ENCODE data around the gene VSTM2B. TPM values are rescaled to one million over a fixed set of nuclear protein-coding genes. Genes with fewer than 3 reads are reported as not detected.

Gene VSTM2B
- polyA plus RNA-seq, 1 of the 3 experiments (the other 2 are of a cell fraction), result not detected

- no peaks in the 10 kb centered on the region for H3K79me2 ChIP-seq (ENCODE audit: insufficient read depth)
- WGBS (ENCODE audit: low lambda C conversion rate), result 3% methylated on average over 7 of the region's 7 CpGs
These were observed 47.7 kb downstream of the VSTM2B start for GRCh38 chr19:29573486-29573885.

GRCh38 chr19:29574510-29574909, 48.7 kb downstream of the VSTM2B start:
- Histone ChIP-seq H3K27ac (ENCODE audit: low read depth in 2 of 2, low read length in 1 of 2) (no peak overlapping the region), H3K4me3 (ENCODE audit: low read depth in 2 of 2, low read length in 1 of 2) (no peak overlapping the region), H3K36me3 (replicated peaks in 1 of 2; ENCODE audit: control insufficient read depth in 1 of 2, insufficient read depth in 2 of 2, low read length in 1 of 2) (no peaks in the 10 kb centered on the region), H3F3A (replicated peaks; ENCODE audit: insufficient read depth) (no peaks in the 10 kb centered on the region), H2AFZ (ENCODE audit: low read depth) (no peak overlapping the region), H3K27me3 (ENCODE audit: insufficient read depth) (peaks cover 56% of the 10 kb centered on the region), H3K79me2 (ENCODE audit: insufficient read depth) (no peaks in the 10 kb centered on the region), H3K9me2 (no peaks in the 10 kb centered on the region), H3K9me3 (no peaks in the 10 kb centered on the region), H4K20me1 (ENCODE audit: insufficient read depth) (no peaks in the 10 kb centered on the region), H3K4me2 (no peak overlapping the region), H3K4me1 (ENCODE audit: control insufficient read depth in 1 of 2, insufficient read depth in 2 of 2, low read depth in 1 of 2, low read length in 1 of 2) (no peaks in the 10 kb centered on the region), H3K9ac (no peak overlapping the region)
- POLR2A ChIA-PET, result no interaction called here
- CTCF ChIA-PET, result interaction anchor here (1.1 kb wide), 1 partner anchor 15 kb away, joined by 3 read pairs; no protein-coding TSS in a partner anchor
- no peak for DNase-seq
- WGBS (ENCODE audit: low lambda C conversion rate), result 5% methylated on average over 3 of the region's 3 CpGs
- TF ChIP-seq CTCF (IDR thresholded peaks at IDR 0.05) (no peak), MXI1 (IDR thresholded peaks at IDR 0.05; ENCODE audit: low read depth, low read length) (no peak), RAD21 (IDR thresholded peaks at IDR 0.05; ENCODE audit: low read length) (no peak), NFIC (IDR thresholded peaks at IDR 0.05; ENCODE audit: borderline replicate concordance) (no peak), TAF1 (IDR thresholded peaks at IDR 0.05; ENCODE audit: borderline replicate concordance, low read depth, low read length) (no peak), FOXJ3 (CRISPR knock-in tag; IDR thresholded peaks at IDR 0.05) (no peak), ELF1 (IDR thresholded peaks at IDR 0.05) (no peak), NRF1 (IDR thresholded peaks at IDR 0.05; ENCODE audit: low read depth, low read length) (no peak), POLR2AphosphoS5 (IDR thresholded peaks at IDR 0.05; ENCODE audit: low read depth, low read length) (no peak), MEF2A (IDR thresholded peaks at IDR 0.05; ENCODE audit: borderline replicate concordance, low read depth) (no peak), FOXM1 (IDR thresholded peaks at IDR 0.05; ENCODE audit: low read depth) (no peak), SIN3A (IDR thresholded peaks at IDR 0.05; ENCODE audit: borderline replicate concordance, low read depth, low read length) (no peak), GABPA (IDR thresholded peaks at IDR 0.05; ENCODE audit: low read depth) (no peak), ZBTB33 (IDR thresholded peaks at IDR 0.05; ENCODE audit: borderline replicate concordance, low read depth) (no peak), TEAD4 (IDR thresholded peaks at IDR 0.05; ENCODE audit: borderline replicate concordance, insufficient read depth) (no peak), PBX3 (IDR thresholded peaks at IDR 0.05) (no peak), RFX5 (IDR thresholded peaks at IDR 0.05; ENCODE audit: low read length) (no peak)

More at GRCh38 chr19:29573486-29573885, 47.7 kb downstream of the VSTM2B start:
- no peaks in the 10 kb centered on the region for H4K20me1 ChIP-seq (ENCODE audit: insufficient read depth)
- H3K4me1 ChIP-seq (ENCODE audit: control insufficient read depth in 1 of 2, insufficient read depth in 2 of 2, low read depth in 1 of 2, low read length in 1 of 2), result no peaks in the 10 kb centered on the region
- no peaks in the 10 kb centered on the region for H3K9me3 ChIP-seq
- no peak for DNase-seq
- H3K27ac ChIP-seq (ENCODE audit: low read depth in 2 of 2, low read length in 1 of 2), result no peak overlapping the region
- H3F3A ChIP-seq (replicated peaks; ENCODE audit: insufficient read depth), result no peaks in the 10 kb centered on the region
- H3K4me3 ChIP-seq (ENCODE audit: low read depth in 2 of 2, low read length in 1 of 2), result no peak overlapping the region
- CTCF ChIA-PET, result interaction anchor here (0.6 kb wide), 1 partner anchor 339 kb away, joined by 3 read pairs; no protein-coding TSS in a partner anchor
- no peak overlapping the region for H2AFZ ChIP-seq (ENCODE audit: low read depth)
- no peak for TF ChIP-seq POLR2AphosphoS5 (IDR thresholded peaks at IDR 0.05; ENCODE audit: low read depth, low read length)
- TF ChIP-seq FOXJ3 (CRISPR knock-in tag; IDR thresholded peaks at IDR 0.05), result no peak
- no peak for TF ChIP-seq NRF1 (IDR thresholded peaks at IDR 0.05; ENCODE audit: low read depth, low read length)
- no peak for TF ChIP-seq SMC3 (IDR thresholded peaks at IDR 0.05; ENCODE audit: low read depth, low read length)
- no peak for TF ChIP-seq USF1 (IDR thresholded peaks at IDR 0.05; ENCODE audit: borderline replicate concordance, low read depth)
- no peak for TF ChIP-seq RAD21 (IDR thresholded peaks at IDR 0.05; ENCODE audit: low read length)
- no peak for TF ChIP-seq USF2 (IDR thresholded peaks at IDR 0.05; ENCODE audit: borderline replicate concordance, low read depth, low read length)
- TF ChIP-seq GATA2 (CRISPR knock-in tag; IDR thresholded peaks at IDR 0.05), result no peak
- H3K4me2 ChIP-seq, result no peak overlapping the region
- H3K27me3 ChIP-seq (ENCODE audit: insufficient read depth), result peaks cover 58% of the 10 kb centered on the region
- POLR2A ChIA-PET, result no interaction called here
- H3K36me3 ChIP-seq (replicated peaks in 1 of 2; ENCODE audit: control insufficient read depth in 1 of 2, insufficient read depth in 2 of 2, low read length in 1 of 2), result no peaks in the 10 kb centered on the region
- H3K9me2 ChIP-seq, result no peaks in the 10 kb centered on the region
- no peak overlapping the region for H3K9ac ChIP-seq
